Erythroblast (primary cell): ENCODE measurements around the gene KRT74.

Source experiments
- GATA1 ChIP-seq: IDR thresholded peaks from 2 replicates; pipeline ENCODE4 v1.6.1; 2011; ENCODE audit warnings: low read depth, mild to moderate bottlenecking, control low read depth, low read length, moderate library complexity
- POLR2A ChIP-seq: IDR thresholded peaks from 2 replicates; pipeline ENCODE4 v1.6.1; 2011; ENCODE audit warnings: mild to moderate bottlenecking, low read length

DNA sequence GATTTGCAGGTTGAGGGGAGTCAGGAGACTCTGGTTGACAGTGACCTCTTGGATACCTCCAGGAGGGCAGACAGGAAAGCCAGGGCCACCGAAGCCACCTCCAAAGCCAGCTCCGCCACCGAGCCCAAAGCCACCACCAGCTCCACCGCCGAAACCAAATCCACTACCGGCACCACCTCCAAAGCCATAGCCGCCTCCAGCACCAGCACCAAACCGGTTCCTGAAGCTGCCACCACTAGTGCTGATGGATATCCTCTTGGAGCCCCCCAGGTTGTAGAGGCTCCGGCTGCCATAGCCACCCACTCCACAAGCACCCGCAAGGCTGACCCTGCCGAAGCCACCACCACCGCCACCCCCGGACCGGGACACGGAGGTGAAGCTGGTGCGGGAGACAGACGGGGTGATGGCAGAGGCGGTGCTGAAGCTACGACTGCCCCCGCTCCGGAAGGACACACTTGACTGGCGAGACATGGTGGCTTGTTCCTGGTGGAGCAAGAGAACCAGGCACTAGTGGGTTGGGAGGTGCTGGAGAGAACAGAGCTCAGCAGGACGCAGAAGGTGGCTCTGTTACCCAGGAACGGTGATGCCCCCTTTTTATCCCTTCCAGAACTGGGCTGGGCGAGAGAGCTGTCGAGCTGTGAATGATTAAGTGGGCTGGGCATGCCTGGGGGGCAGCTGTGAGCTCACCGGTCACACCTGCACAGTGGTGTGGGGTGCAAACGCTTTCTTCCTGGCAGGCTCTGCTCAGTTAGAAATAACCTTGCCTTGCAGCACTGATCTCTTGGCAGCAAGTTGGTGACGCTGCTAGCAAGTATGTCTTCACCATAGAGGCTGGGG is 53.6 kb downstream of the KRT74 start, which contains the start of gene KRT5:
- TF ChIP-seq POLR2A (no peak), GATA1 (no peak)
